K562 (cell line): ENCODE data around the gene SDF4. TPM values are rescaled to one million over a fixed set of nuclear protein-coding genes. Genes with fewer than 3 reads are reported as not detected.

Experiments used
- ATAC-seq: fragments of 200-7000 bp; cut with Tn5 transposase; 3 replicates; pipeline ENCODE4 v1.9.1; 2020; ENCODE audit warnings: moderate library complexity
- BruUV-seq: library from RNA; stranded (reverse); fragments of 400-500 nt; replicated peaks from 2 replicates; lab custom pipeline; 2021; lab: Mats Ljungman, UMichigan
- CTCF ChIA-PET: fragments of 300-600 bp; formaldehyde crosslinking; extraction: SDS; loops from one replicate; lab custom pipeline; 2021; ENCODE audit warnings: low intra/inter-chr PET ratio; lab: Yijun Ruan, JAX
- POLR2A ChIA-PET: fragments of 300-600, 350-650 bp; sonication (Branson Sonifier 250); formaldehyde crosslinking; extraction: SDS; loops from one replicate; lab custom pipeline; 2021; ENCODE audit warnings: antibody characterized with exemption, inconsistent platforms; lab: Yijun Ruan, JAX
- DNase-seq, 4 experiments: peaks; one replicate each; pipeline versions ENCODE4 v3.0.0 to v3.0.0-alpha.2; 2011 to 2018; ENCODE audit warnings: low spot score in 3 of 4, mixed read lengths in 3 of 4; ENCODE audit errors: extremely low read depth in 1 of 4
- FAIRE-seq: peaks from 2 replicates; lab custom pipeline; 2011; peaks lifted over from hg19 to GRCh38; lab: Jason Lieb, UNC
- H2AFZ ChIP-seq: 2 replicates; pipeline ENCODE4 v1.6.0; 2011; ENCODE audit warnings: low read depth, low read length, control low read depth, inconsistent platforms
- H3K27ac ChIP-seq: fragments of 200-600 bp; 3 replicates; pipeline ENCODE4 v1.8.0; 2011; ENCODE audit warnings: low read depth, mild to moderate bottlenecking, control low read depth, inconsistent platforms, low read length, moderate library complexity, mixed read lengths; ENCODE audit errors: extremely low read depth
- H3K27me3 ChIP-seq, 2 experiments: fragments of 300-600 bp in 1 of 2; 2 replicates in 1 of 2; 3 replicates in 1 of 2; pipeline versions ENCODE4 v1.6.0 to v1.8.0; 2011; ENCODE audit warnings: inconsistent platforms in 2 of 2, low read length in 2 of 2, mild to moderate bottlenecking in 1 of 2, mixed read lengths in 1 of 2, moderate library complexity in 1 of 2; ENCODE audit not compliant: control insufficient read depth in 2 of 2, insufficient read depth in 2 of 2
- H3K36me3 ChIP-seq: fragments of 300-600 bp; 3 replicates; pipeline ENCODE4 v1.8.0; 2011; ENCODE audit warnings: mild to moderate bottlenecking, low read length, inconsistent platforms; ENCODE audit not compliant: control insufficient read depth, insufficient read depth
- H3K4me1 ChIP-seq, 2 experiments: fragments of 200-600 bp in 1 of 2; replicated peaks in 1 of 2; 2 replicates in 1 of 2; 3 replicates in 1 of 2; pipeline versions ENCODE4 v1.5.1 to v1.8.0; 2011; ENCODE audit warnings: inconsistent platforms in 2 of 2, low read length in 2 of 2, mild to moderate bottlenecking in 1 of 2, mixed read lengths in 1 of 2, moderate library complexity in 1 of 2; ENCODE audit not compliant: control insufficient read depth in 2 of 2, insufficient read depth in 2 of 2
- H3K4me2 ChIP-seq: 2 replicates; pipeline ENCODE4 v1.6.1; 2011; ENCODE audit warnings: low read length, control low read depth, inconsistent platforms, mixed read lengths; ENCODE audit not compliant: insufficient read depth
- H3K4me3 ChIP-seq: fragments of 200-600 bp; sonication (generic), shearing (Covaris generic); 2 replicates; pipeline ENCODE4 v1.5.1; 2016; ENCODE audit warnings: control low read depth, inconsistent platforms
- H3K79me2 ChIP-seq: fragments of 200-600 bp; 3 replicates; pipeline ENCODE4 v1.8.0; 2011; ENCODE audit warnings: low read length, inconsistent platforms; ENCODE audit not compliant: control insufficient read depth, insufficient read depth
- H3K9ac ChIP-seq, 2 experiments: 2 replicates each; pipeline versions ENCODE4 v1.6.0 to v1.6.1; 2011; ENCODE audit warnings: low read depth in 2 of 2, low read length in 2 of 2, control low read depth in 1 of 2, inconsistent platforms in 1 of 2, mild to moderate bottlenecking in 1 of 2, mixed read lengths in 1 of 2; ENCODE audit not compliant: insufficient read depth in 1 of 2
- H3K9me1 ChIP-seq: one replicate; pipeline ENCODE4 v1.6.0; 2011; ENCODE audit warnings: inconsistent platforms, mild to moderate bottlenecking, low read length, moderate library complexity; ENCODE audit not compliant: control insufficient read depth, insufficient read depth
- H3K9me3 ChIP-seq: replicated peaks from 2 replicates; pipeline ENCODE4 v1.5.1; 2011; ENCODE audit warnings: low read depth, low read length, inconsistent platforms; ENCODE audit not compliant: control insufficient read depth, insufficient read depth
- H4K20me1 ChIP-seq: replicated peaks from 2 replicates; pipeline ENCODE4 v1.6.1; 2011; ENCODE audit warnings: low read length, inconsistent platforms, mixed read lengths; ENCODE audit not compliant: control insufficient read depth, insufficient read depth
- CREBBP ChIP-seq: IDR thresholded peaks from one replicate; pipeline ENCODE4 v1.6.1; 2012; ENCODE audit warnings: low read depth, mild to moderate bottlenecking, control low read depth, inconsistent platforms, low read length
- ETS1 ChIP-seq: conservative IDR thresholded peaks from 2 replicates; pipeline ENCODE4 v1.6.1; 2011; ENCODE audit warnings: low read depth, mild to moderate bottlenecking, low read length; ENCODE audit not compliant: control insufficient read depth
- KHSRP ChIP-seq: fragments of 450-650 bp; IDR thresholded peaks from 2 replicates; pipeline ENCODE4 v1.6.1; 2017
- POLR2AphosphoS5 ChIP-seq: IDR thresholded peaks from 2 replicates; pipeline ENCODE4 v1.6.1; 2011; ENCODE audit warnings: mild to moderate bottlenecking, low read depth, low read length, moderate library complexity; ENCODE audit not compliant: control insufficient read depth, insufficient read depth
- RBM22 ChIP-seq: fragments of 200-400 bp; formaldehyde crosslinking; IDR thresholded peaks from 2 replicates; pipeline ENCODE4 v1.6.1; 2018; ENCODE audit warnings: low read length, low read depth; ENCODE audit not compliant: poor library complexity, severe bottlenecking
- SP1 ChIP-seq: sonication (generic); formaldehyde crosslinking; IDR thresholded peaks from 2 replicates; pipeline ENCODE4 v1.8.1; 2022; ENCODE audit warnings: mild to moderate bottlenecking, missing genetic modification reagents
- ZBTB7A ChIP-seq: IDR thresholded peaks from 2 replicates; pipeline ENCODE4 v1.6.1; 2011; ENCODE audit warnings: low read depth, mild to moderate bottlenecking, low read length, moderate library complexity, borderline replicate concordance; ENCODE audit not compliant: control insufficient read depth
- WGBS: fragments of 100-300 bp; shearing (Covaris generic); methylation state at CpG from one replicate; pipeline ENCODE4 v1.1.6; 2016; ENCODE audit warnings: low coverage, mixed read lengths; ENCODE audit not compliant: insufficient coverage; ENCODE audit errors: missing lambda C conversion rate; 5-methylcytosine and 5-hydroxymethylcytosine counted together
- in situ Hi-C: fragments of 300-500 bp; cut with MboI; formaldehyde crosslinking; loops from 4 replicates; pipeline ENCODE4 v1.15.0; 2018; ENCODE audit warnings: inconsistent platforms, mixed read lengths
- intact Hi-C: fragments of 100-400 bp; cut with micrococcal nuclease; formaldehyde crosslinking; loops from 2 replicates; pipeline ENCODE4 v1.14.2; 2022
- polyA plus RNA-seq, 8 experiments: library from polyadenylated mRNA; depleted of rRNA in 4 of 8; stranded (reverse) in 5 of 8; unstranded in 3 of 8; fragments of >200 nt; fragmentation: Nextera tagmentation in 2 of 8; fragmentation: Illumina TruSeq in 1 of 8; extraction: Ambion mirVana in 2 of 8; extraction: Trizol in 1 of 8; gene quantifications; 2 replicates each; pipeline versions ENCODE4 v1.2.1 to v1.2.3, GENCODE V29; 2011 to 2014; ENCODE audit warnings: inconsistent platforms in 1 of 8, missing spikeins in 1 of 8
- total RNA-seq, 7 experiments: library from RNA; depleted of rRNA in 6 of 7; stranded (reverse); fragments of >200 nt in 6 of 7; fragmentation: Illumina TruSeq in 2 of 7; extraction: Trizol in 2 of 7; gene quantifications; 2 replicates each; pipeline versions ENCODE4 v1.2.1 to v1.2.3, GENCODE V29; 2011 to 2021; ENCODE audit warnings: low replicate concordance in 1 of 7
- TF ChIP-seq, protein P1 (sequence below): sonication (generic); formaldehyde crosslinking; IDR thresholded peaks from 2 replicates; pipeline ENCODE4 v1.8.1; 2023; ENCODE audit warnings: mild to moderate bottlenecking, missing genetic modification reagents
- TF ChIP-seq, protein P2 (sequence below): fragments of 450-650 bp; formaldehyde crosslinking; conservative IDR thresholded peaks from 2 replicates; pipeline ENCODE4 v1.4.0; 2022; ENCODE audit warnings: mild to moderate bottlenecking, missing genetic modification characterization

SDF4 gene
- total and polyA plus RNA-seq, 9 of the 15 experiments (the other 6 are each of a cell fraction or from before 2014, with no cell fraction given) = 0.35 to 160 (median 65.2) TPM

DNA sequence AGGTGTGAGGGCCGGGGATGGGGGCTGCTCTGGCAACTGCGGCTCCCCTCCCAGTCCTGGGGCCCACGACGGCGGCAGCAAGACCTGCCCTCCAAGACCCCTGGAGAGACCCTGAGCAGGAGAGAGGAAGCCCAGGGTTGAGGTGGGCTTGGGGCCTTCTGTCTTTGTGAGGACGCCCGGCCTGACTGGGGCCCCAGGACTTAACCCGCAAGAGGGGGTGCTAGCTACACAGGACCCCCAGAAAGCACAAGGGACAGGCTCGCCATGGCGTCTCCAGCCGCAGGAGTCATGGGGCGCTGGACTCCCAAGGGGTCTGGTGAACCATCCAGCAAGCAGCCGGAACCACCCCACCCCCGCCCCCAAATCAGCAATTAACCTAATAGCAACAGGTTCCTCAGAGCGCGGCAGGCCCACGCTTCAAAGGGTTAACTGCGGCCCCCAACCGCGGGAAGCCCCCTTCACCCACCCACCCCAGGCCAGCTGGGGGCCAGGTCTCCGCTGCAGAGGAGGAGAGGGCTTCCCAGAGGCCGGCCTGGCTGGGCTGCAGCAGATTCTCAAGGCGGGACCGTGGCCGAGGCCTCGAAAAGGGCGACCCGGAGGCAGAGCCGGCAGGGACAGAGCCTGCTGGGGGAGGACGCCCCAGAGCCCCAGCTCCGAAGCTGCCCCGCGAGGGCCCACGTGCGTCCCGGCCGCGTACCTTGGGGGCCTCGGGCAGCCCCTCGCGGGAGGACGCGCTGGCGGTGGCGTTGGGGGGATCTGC is 14.2 kb upstream of the SDF4 start:
- peaks cover 5% of the 10 kb centered on the region; the same call in 1 of the 3 replicates for H3K36me3 ChIP-seq
- ChIA-PET POLR2A (no interaction called here), CTCF (interaction anchor here (0.5 kb wide), 1 partner anchor 16 kb away, joined by 3 read pairs; no protein-coding TSS in a partner anchor)
- no peaks in the 10 kb centered on the region for H3K9me3 ChIP-seq
- 89% methylated on average over 31 of the region's 45 CpGs for WGBS
- FAIRE-seq = no peak
- TF ChIP-seq, protein P1, sequence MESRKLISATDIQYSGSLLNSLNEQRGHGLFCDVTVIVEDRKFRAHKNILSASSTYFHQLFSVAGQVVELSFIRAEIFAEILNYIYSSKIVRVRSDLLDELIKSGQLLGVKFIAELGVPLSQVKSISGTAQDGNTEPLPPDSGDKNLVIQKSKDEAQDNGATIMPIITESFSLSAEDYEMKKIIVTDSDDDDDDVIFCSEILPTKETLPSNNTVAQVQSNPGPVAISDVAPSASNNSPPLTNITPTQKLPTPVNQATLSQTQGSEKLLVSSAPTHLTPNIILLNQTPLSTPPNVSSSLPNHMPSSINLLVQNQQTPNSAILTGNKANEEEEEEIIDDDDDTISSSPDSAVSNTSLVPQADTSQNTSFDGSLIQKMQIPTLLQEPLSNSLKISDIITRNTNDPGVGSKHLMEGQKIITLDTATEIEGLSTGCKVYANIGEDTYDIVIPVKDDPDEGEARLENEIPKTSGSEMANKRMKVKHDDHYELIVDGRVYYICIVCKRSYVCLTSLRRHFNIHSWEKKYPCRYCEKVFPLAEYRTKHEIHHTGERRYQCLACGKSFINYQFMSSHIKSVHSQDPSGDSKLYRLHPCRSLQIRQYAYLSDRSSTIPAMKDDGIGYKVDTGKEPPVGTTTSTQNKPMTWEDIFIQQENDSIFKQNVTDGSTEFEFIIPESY = peak; percentile 71
- TF ChIP-seq ETS1 (no peak), KHSRP (no peak), CREBBP (no peak), SP1 (CRISPR knock-in tag) (no peak), POLR2AphosphoS5 (no peak), RBM22 (no peak), ZBTB7A (peak; percentile 6; the same call in 1 of the 2 replicates)
- TF ChIP-seq, protein P2, sequence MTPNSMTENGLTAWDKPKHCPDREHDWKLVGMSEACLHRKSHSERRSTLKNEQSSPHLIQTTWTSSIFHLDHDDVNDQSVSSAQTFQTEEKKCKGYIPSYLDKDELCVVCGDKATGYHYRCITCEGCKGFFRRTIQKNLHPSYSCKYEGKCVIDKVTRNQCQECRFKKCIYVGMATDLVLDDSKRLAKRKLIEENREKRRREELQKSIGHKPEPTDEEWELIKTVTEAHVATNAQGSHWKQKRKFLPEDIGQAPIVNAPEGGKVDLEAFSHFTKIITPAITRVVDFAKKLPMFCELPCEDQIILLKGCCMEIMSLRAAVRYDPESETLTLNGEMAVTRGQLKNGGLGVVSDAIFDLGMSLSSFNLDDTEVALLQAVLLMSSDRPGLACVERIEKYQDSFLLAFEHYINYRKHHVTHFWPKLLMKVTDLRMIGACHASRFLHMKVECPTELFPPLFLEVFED (CRISPR knock-in tag) = no peak
- no peaks in the 10 kb centered on the region for H4K20me1 ChIP-seq
- H3K9ac ChIP-seq = no peak overlapping the region
- no peak overlapping the region for H3K4me3 ChIP-seq
- no peak for DNase-seq
- no peaks in the 10 kb centered on the region for H3K79me2 ChIP-seq
- no TSS peak for BruUV-seq
- H3K27me3 ChIP-seq = no peaks in the 10 kb centered on the region
- no peak for ATAC-seq
- no peak overlapping the region for H3K27ac ChIP-seq
- in situ Hi-C loops (no loop called here), intact Hi-C loops (no loop called here)
- H3K4me1 ChIP-seq = peaks cover 0 to 72% of the 10 kb centered on the region in 2 experiments; a peak in 3 of 5 replicates
- H2AFZ ChIP-seq = no peak overlapping the region
- H3K9me1 ChIP-seq = no peaks in the 10 kb centered on the region
- no peak overlapping the region for H3K4me2 ChIP-seq
